ENCODE data around the gene C16orf96. TPM values are rescaled to one million over a fixed set of nuclear protein-coding genes. Genes with fewer than 3 reads are reported as not detected.

Gene C16orf96
- total and polyA plus RNA-seq, 2 experiments from 2014 or later: 0.37 to 2.2 TPM

- TF ChIP-seq ZNF462 (CRISPR knock-in tag; IDR thresholded peaks at IDR 0.05) (no peak), CREB1 (CRISPR knock-in tag; IDR thresholded peaks at IDR 0.05; ENCODE audit: low read depth) (no peak), STAT1 (IDR thresholded peaks at IDR 0.05; ENCODE audit: unreplicated experiment) (no peak), ZNF114 (CRISPR knock-in tag; IDR thresholded peaks at IDR 0.05) (no peak)
These were observed 50.2 kb downstream of the C16orf96 start (continued) for GRCh38 chr16:4606354-4606753.

DNA sequence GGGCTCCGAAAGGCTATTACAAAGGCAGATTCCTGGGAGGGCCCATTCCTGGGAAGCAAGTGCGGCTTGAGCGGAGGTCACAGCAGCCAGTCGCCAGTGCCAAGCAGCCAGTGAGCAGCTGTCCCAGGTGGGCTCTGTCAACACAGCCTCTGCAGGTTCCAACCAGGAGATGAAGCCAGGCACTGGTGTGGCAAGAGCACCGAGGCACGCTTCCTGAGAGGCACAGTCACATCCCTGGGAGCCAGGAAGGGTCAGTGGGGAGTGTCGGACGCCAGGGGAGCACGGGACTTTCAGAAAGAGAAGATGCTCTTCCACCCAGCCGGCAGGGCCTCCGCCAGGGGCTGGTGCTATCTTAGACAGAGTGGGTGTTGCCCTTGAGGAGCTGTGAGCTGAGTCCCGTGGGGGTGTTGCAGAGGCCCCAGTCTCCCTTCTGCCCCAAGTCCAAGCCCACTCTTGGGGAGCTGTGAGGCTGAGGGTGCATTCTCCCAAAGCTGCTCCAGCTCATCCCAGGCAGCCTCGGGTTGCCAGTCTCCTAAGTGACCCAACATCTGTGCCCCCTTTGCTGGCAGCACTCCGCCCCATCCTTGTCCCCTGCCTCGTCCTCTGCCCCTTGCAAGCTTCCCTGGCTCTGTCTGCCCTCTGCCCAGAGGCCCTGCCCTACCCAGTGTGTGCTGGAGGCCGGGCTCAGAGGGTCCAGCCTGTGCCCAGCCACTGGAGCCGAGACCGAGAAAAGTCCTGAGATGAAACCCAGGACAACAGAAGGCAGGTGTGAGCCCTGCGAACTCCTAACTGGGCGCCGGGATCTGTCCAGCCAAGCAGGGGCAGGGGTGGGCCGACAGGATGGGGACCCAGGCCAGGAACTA is 51.9 kb downstream of the C16orf96 start:
- Mint-ChIP-seq H3K27me3 (ENCODE audit: insufficient read depth, low read depth, poor library complexity) (peaks cover 18% of the 10 kb centered on the region), H3K4me1 (peaks cover 16% of the 10 kb centered on the region), H3K36me3 (ENCODE audit: low read depth) (peaks cover 12% of the 10 kb centered on the region), H3K4me3 (no peak overlapping the region), H3K27ac (no peak overlapping the region; the same call in 1 of the 2 replicates), H3K9me3 (no peaks in the 10 kb centered on the region)
- Histone ChIP-seq H3F3A (replicated peaks; ENCODE audit: low read depth) (peaks cover 3% of the 10 kb centered on the region), H4K20me1 (replicated peaks; ENCODE audit: insufficient read depth) (peaks cover 4% of the 10 kb centered on the region), H3K9me2 (ENCODE audit: insufficient read depth) (no peaks in the 10 kb centered on the region), H3K27ac (ENCODE audit: low read depth) (no peak overlapping the region), H3K4me2 (no peak overlapping the region), H3K27me3 (ENCODE audit: insufficient read depth) (no peaks in the 10 kb centered on the region), H2AFZ (no peak overlapping the region), H3K36me3 (ENCODE audit: insufficient read depth) (no peaks in the 10 kb centered on the region), H3K79me2 (replicated peaks; ENCODE audit: insufficient read depth) (peaks cover 31% of the 10 kb centered on the region), H3K4me3 (no peak overlapping the region), H3K4me1 (ENCODE audit: insufficient read depth) (peaks cover 18% of the 10 kb centered on the region)
- no peak for DNase-seq (ENCODE audit: low spot score)
- no peak for ATAC-seq
- TF ChIP-seq CREB1 (CRISPR knock-in tag; IDR thresholded peaks at IDR 0.05; ENCODE audit: low read depth) (no peak), NANOG (IDR thresholded peaks at IDR 0.05; ENCODE audit: borderline replicate concordance) (no peak), ZNF331 (CRISPR knock-in tag; IDR thresholded peaks at IDR 0.05; ENCODE audit: low read depth) (no peak), ZNF114 (CRISPR knock-in tag; IDR thresholded peaks at IDR 0.05) (no peak), JUNB (IDR thresholded peaks at IDR 0.05; ENCODE audit: unreplicated experiment) (no peak), REST (IDR thresholded peaks at IDR 0.05; ENCODE audit: unreplicated experiment) (no peak), POLR2AphosphoS5 (IDR thresholded peaks at IDR 0.05; ENCODE audit: low read depth) (no peak)
- TF ChIP-seq, protein P1, sequence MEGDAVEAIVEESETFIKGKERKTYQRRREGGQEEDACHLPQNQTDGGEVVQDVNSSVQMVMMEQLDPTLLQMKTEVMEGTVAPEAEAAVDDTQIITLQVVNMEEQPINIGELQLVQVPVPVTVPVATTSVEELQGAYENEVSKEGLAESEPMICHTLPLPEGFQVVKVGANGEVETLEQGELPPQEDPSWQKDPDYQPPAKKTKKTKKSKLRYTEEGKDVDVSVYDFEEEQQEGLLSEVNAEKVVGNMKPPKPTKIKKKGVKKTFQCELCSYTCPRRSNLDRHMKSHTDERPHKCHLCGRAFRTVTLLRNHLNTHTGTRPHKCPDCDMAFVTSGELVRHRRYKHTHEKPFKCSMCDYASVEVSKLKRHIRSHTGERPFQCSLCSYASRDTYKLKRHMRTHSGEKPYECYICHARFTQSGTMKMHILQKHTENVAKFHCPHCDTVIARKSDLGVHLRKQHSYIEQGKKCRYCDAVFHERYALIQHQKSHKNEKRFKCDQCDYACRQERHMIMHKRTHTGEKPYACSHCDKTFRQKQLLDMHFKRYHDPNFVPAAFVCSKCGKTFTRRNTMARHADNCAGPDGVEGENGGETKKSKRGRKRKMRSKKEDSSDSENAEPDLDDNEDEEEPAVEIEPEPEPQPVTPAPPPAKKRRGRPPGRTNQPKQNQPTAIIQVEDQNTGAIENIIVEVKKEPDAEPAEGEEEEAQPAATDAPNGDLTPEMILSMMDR (conservative IDR thresholded peaks at IDR 0.05; ENCODE audit: low read depth in 2 of 2): no peak

Data from GM23338 (cell line).